Thyroid gland (tissue), 4 donors: ENCODE results near the gene OTUD4. TPM values are rescaled to one million over a fixed set of nuclear protein-coding genes. Genes with fewer than 3 reads are reported as not detected.

Source experiments
- DNase-seq, 2 donors: peaks; one replicate each; pipeline ENCODE4 v3.0.0-alpha.2; 2019
- H3K27ac ChIP-seq, 3 donors: fragments of 200-600 bp; sonication (generic); 1 replicate in 2 of 3; 2 replicates in 1 of 3; pipeline ENCODE4 v1.5.1; 2016 to 2019; ENCODE audit warnings: mild to moderate bottlenecking in 1 of 3, moderate library complexity in 1 of 3
- H3K27me3 ChIP-seq: fragments of 200-600 bp; sonication (generic); one replicate; pipeline ENCODE4 v1.5.1; 2019
- H3K36me3 ChIP-seq, 2 donors: fragments of 200-600 bp; sonication (generic); one replicate each; pipeline ENCODE4 v1.5.1; 2016 to 2019
- H3K4me1 ChIP-seq, 2 donors: fragments of 200-600 bp; sonication (generic); one replicate each; pipeline ENCODE4 v1.5.1; 2017 to 2019
- H3K4me3 ChIP-seq, 3 donors: fragments of 200-600 bp; sonication (generic); replicated peaks in 1 of 3; 1 replicate in 2 of 3; 2 replicates in 1 of 3; pipeline ENCODE4 v1.5.1; 2016; ENCODE audit warnings: mild to moderate bottlenecking in 1 of 3
- H3K9me3 ChIP-seq: fragments of 200-600 bp; sonication (generic); one replicate; pipeline ENCODE4 v1.5.1; 2017
- CTCF ChIP-seq, 6 experiments: fragments of 200-600 bp in 3 of 6; fragments of 450-650 bp in 3 of 6; sonication (generic) in 3 of 6; IDR thresholded peaks; one replicate each; pipeline ENCODE4 v1.5.1; 2016 to 2019; ENCODE audit warnings: antibody characterized with exemption in 6 of 6, mild to moderate bottlenecking in 2 of 6, inconsistent platforms in 1 of 6, moderate library complexity in 1 of 6
- POLR2A ChIP-seq, 2 donors: fragments of 450-650 bp; IDR thresholded peaks; one replicate each; pipeline ENCODE4 v1.6.1; 2017; ENCODE audit warnings: antibody characterized with exemption in 2 of 2, mild to moderate bottlenecking in 2 of 2, moderate library complexity in 1 of 2
- WGBS, 2 donors: methylation state at CpG; one replicate each; pipeline ENCODE4 v1.1.5; 2017; 5-methylcytosine and 5-hydroxymethylcytosine counted together
- intact Hi-C: fragments of 100-400 bp; cut with DNase I; formaldehyde crosslinking; loops from one replicate; pipeline ENCODE4 v1.15.1; 2023
- total RNA-seq, 4 donors: library from RNA; depleted of rRNA; stranded (reverse); fragments of >200 nt; gene quantifications; one replicate each; pipeline ENCODE4 v1.2.3, GENCODE V29; 2016

OTUD4 gene
- total RNA-seq, 4 donors from 2014 or later: 28.5 to 43.7 (median 32.6) TPM

DNA sequence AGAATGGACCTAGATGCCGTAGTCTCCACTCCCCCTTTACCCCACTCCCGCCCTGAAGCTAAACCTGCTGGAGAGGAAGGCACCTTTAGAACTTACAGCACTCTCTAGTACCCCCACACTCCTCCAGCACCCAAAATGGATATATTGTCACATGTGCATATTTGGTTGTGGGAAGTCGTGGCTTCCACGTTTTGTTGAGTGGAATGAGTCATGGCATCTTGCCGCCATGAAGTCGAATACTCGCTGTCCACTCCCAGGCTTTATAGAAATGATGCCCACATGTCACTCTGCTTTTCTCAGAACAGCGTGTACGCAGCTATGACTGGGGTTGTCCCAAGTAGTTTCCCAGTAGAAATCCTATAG, 81.7 kb downstream of the OTUD4 start:
- intact Hi-C loops: no loop called here
- Histone ChIP-seq H3K27ac (peak overlapping the region; percentile 88 to 92 (median 89)), H3K9me3 (no peaks in the 10 kb centered on the region), H3K4me1 (peaks cover 21 to 24% of the 10 kb centered on the region in 2 donors), H3K36me3 (peaks cover 3 to 6% of the 10 kb centered on the region in 2 donors), H3K4me3 (peak overlapping the region; percentile 68 to 93 (median 85)), H3K27me3 (no peaks in the 10 kb centered on the region)
- TF ChIP-seq CTCF (IDR thresholded peaks at IDR 0.05) (no peak), POLR2A (IDR thresholded peaks at IDR 0.05) (no peak)
- WGBS, 2 donors: 0 to 2% methylated on average over 9 of the region's 9 CpGs
- DNase-seq: peak; percentile 9 to 23

GRCh38 chr4:145097821-145098674, 82.3 kb downstream of the OTUD4 start, which contains the start of the genes ABCE1 and ANAPC10:
ABCE1 (plus strand) TSS chr4:145098311; CDS start chr4:145104413, 6,102 bp downstream.
ANAPC10 (minus strand) TSS chr4:145098196; CDS start chr4:145096099, 2,097 bp downstream.
- intact Hi-C loops: no loop called here
- peaks cover 3 to 8% of the 10 kb centered on the region in 2 donors for H3K36me3 ChIP-seq
- no peaks in the 10 kb centered on the region for H3K27me3 ChIP-seq
- peak within 1 kb of the TSS; percentile 88 to 92 (median 89) for H3K27ac ChIP-seq
- H3K9me3 ChIP-seq: no peaks in the 10 kb centered on the region
- peak in 3 of 6 experiments; percentile 11 to 35 (median 35) for TF ChIP-seq CTCF (IDR thresholded peaks at IDR 0.05)
- peak; percentile 13 to 72 for TF ChIP-seq POLR2A (IDR thresholded peaks at IDR 0.05)
- peak; percentile 96 for DNase-seq
- H3K4me1 ChIP-seq: peaks cover 21 to 24% of the 10 kb centered on the region in 2 donors
- H3K4me3 ChIP-seq: peak within 1 kb of the TSS; percentile 68 to 93 (median 85)
- 0 to 1% methylated on average over 45 to 52 of the region's 67 CpGs for WGBS, 2 donors

DNA sequence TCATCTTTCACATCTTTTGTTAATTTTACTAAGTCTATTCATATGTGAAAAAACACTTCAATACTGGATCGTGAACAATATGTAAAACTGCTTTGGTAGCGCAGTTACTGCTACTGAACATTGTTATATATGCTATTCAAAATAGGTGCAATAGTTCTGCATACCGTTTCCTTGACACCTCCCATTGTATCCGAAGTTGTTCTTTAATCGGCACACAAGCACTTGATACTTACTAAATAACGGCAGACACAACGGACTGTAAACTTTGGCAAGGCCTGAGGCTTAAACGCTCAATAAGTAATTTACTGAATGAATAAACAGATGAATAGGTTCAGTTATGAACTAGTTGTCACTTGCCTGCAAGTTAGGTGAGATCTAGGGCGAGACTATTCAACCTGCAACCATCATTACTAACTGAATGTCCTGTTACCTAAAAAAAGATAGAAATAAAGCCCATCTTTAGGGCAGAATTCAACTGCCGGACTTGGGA, 83.0 kb downstream of the OTUD4 start:
- TF ChIP-seq POLR2A (IDR thresholded peaks at IDR 0.05) (no peak), CTCF (IDR thresholded peaks at IDR 0.05) (no peak)
- 10% methylated on average over 10 of the region's 10 CpGs for WGBS, 2 donors
- H3K36me3 ChIP-seq: peaks cover 4 to 11% of the 10 kb centered on the region in 2 donors
- H3K9me3 ChIP-seq: no peaks in the 10 kb centered on the region
- peak overlapping the region; percentile 88 to 92 (median 89) for H3K27ac ChIP-seq
- DNase-seq: no peak
- peaks cover 21 to 24% of the 10 kb centered on the region in 2 donors for H3K4me1 ChIP-seq
- intact Hi-C loops: no loop called here
- H3K27me3 ChIP-seq: no peaks in the 10 kb centered on the region
- H3K4me3 ChIP-seq: peak overlapping the region; percentile 68 to 93 (median 85)

DNA sequence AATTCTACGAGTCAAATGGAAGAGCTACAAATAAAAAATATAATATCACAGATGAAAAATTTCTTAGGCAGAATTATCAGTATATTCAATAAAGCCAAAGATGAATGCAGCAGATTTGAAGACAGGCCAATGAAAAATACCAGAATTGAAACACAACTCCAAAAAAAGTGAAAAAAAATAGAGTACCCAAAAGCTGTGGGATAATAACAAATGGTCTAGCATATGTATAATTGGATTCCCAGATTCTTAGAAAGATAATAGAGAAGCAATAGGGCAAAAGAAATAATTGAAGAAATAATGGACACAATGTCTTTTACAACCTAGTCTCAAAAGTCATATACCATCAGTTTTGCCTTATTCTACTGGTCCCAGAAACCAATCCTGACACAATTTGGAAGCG, 86.8 kb downstream of the OTUD4 start:
- peaks cover 7 to 16% of the 10 kb centered on the region in 2 donors for H3K36me3 ChIP-seq
- H3K27me3 ChIP-seq: no peaks in the 10 kb centered on the region
- no peak for DNase-seq

More for the DNA sequence above, 86.8 kb downstream of the OTUD4 start:
- intact Hi-C loops: no loop called here
- no peak overlapping the region for H3K4me3 ChIP-seq
- no peak overlapping the region for H3K27ac ChIP-seq
- WGBS, 2 donors: 76 to 98% methylated on average over 2 of the region's 2 CpGs
- peaks cover 10 to 12% of the 10 kb centered on the region in 2 donors for H3K4me1 ChIP-seq
- TF ChIP-seq POLR2A (IDR thresholded peaks at IDR 0.05) (no peak), CTCF (IDR thresholded peaks at IDR 0.05) (no peak)
- H3K9me3 ChIP-seq: no peaks in the 10 kb centered on the region
